Stimulated activated CD8-positive, alpha-beta memory T cell treated with anti-CD3 and anti-CD28 coated beads, Interleukin-15, amount 100 ng/mL, for 48 hours (primary cell): Measurements from ENCODE around the gene ARCN1.
A peak's percentile ranks its signal among the peaks of the same experiment; 100 is the strongest.
"Not testable (repeated sequence)": the region's sequence is repeated elsewhere in the genome, so short reads cannot be mapped to it uniquely, and the experiment has no call there.

ENCODE experiments used
- DNase-seq, 2 donors: peaks; one replicate each; pipeline ENCODE4 v3.0.0-alpha.2; 2020; ENCODE audit warnings: low read depth in 2 of 2

Gene ARCN1

GRCh38 chr11:118606157-118606843, 34.1 kb downstream of the ARCN1 start:
- DNase-seq = no peak

DNA sequence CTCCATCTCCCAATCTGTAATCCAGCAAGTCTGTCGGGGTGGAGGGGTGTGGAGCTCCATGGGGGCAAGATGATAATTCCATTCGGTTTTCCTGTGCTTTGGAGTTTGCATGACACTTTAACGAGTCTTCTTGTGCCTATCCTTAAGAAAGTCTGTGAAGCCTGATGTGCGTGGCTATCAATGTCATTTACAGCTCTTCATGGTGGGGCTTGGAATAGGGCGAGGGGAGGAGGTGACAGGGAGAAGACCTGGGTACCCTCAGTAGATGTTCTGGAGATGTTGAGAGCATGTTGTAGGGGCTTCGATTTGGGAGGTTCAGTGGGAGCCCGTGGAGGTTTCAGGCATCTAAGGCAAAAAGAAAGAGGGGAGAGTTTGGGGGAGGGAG, 34.6 kb downstream of the ARCN1 start:
- no peak for DNase-seq

GRCh38 chr11:118607401-118608359, 35.5 kb downstream of the ARCN1 start, which contains the start of gene PHLDB1:
Gene PHLDB1, plus strand, starts transcription at chr11:118607615. Its CDS starts 6,222 bp downstream, at chr11:118613837.
- no peak for DNase-seq

DNA sequence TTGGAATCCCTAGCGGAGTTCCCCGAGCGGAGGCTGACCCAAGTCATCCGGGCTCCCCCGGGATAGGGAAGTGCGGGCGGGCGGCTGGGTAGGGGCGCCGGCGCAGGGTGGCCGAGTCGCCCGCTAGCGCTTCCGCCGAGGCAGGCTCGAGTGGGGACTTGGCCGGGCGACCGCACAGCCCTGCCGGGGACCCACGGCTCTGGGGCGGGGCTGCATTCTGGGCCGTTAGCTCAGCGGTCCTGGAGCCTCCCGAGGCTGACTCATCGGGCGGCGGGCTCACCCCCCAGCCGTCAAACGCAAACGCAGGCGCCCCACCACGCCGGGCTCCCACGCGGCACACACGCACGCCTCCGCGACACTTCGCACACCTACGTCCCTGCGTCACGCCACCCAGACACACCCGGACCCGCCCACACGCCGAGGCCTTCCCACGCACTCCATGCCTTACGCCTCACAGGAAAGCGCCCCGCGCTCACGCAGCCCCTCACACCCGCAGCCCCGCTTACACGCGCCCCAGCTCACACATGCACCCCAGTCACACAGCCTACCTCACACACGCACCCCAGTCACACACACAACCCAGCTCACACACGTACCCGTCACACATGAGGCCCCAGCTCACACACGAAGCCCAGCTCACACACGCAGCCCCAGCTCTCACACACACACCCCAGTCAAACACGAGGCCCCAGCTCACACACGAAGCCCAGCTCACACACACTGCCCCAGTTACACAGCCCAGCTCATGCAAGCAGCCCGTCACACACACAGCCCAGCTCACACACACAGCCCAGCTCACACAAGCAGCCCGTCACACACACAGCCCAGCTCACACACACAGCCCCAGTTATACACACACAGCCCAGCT, 36.4 kb downstream of the ARCN1 start:
- peak; percentile 45 to 63 for DNase-seq

DNA sequence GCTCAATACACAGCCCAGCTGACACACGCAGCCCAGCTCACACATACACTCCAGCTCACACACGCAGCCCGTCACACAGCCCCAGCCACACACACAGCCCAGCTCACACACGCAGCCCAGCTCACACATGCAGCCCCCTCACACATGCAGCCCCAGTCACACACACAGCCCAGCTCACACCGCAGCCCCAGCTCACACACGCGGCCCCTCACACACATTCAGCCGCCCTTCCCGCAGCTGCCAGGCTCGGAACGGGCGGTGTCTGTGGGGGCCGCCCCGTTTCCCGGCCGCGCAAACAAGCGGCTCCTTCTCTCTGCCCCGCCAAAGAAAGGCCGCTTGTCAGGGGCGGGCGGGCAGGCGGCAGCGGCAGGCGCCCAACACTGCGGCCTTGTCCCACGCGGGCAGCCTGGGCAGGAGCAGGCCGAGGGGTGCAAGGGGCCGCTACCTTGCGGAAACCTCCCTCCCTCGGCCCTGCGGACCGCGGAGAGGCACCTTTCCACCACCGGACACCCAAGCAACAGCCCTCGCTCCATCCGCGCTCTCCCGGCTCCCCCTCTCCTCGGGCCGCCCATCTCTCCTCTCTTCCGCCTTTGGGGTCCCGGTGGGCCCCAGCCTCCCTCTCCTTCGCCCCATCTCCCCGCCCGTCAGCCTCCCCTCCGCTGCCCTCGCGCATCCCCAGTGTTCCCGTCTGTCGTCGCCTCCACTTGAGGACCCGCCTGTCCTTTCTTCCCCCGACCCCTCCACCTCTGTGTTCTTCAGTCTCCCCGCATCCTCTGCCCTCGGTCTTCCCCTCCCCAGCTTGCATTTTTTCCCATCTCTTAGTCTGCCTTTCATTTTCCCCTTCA, 37.4 kb downstream of the ARCN1 start:
- DNase-seq = no peak

DNA sequence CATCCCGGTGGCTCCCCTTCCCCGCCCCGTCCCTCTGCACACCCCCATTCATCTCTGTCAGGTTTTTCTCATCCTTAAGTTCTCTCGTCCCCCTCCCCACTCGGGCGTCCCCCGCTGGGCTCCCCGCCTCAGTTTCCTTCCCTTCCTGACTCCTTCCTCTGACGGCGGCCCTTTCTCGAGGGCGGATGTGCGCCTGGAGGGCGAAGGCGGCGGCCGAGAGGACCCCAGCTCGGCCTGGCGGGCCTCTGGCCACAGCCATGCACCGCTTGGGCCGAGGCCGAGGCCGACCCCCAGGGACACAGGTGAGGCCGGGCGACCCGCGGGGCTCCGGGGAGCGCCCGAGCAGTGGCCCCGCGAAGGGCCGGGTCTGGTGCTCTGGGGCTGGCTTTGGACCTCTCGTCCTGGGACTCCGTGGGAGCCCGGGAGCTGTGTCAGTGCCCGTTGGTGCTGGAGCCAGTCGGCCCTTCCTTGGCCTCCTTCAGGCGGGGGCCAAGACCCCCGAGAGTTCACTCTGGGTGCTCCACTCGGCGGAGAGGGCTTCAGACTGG, 38.1 kb downstream of the ARCN1 start:
- no peak for DNase-seq

GRCh38 chr11:118610773-118611432, 38.7 kb downstream of the ARCN1 start:
- peak; percentile 75 to 76 for DNase-seq

- DNase-seq = not testable (repeated sequence)
Observed at GRCh38 chr11:118611433-118611795, 39.2 kb downstream of the ARCN1 start.

- no peak for DNase-seq
Observed at GRCh38 chr11:118612378-118612777, 40.2 kb downstream of the ARCN1 start.

DNA sequence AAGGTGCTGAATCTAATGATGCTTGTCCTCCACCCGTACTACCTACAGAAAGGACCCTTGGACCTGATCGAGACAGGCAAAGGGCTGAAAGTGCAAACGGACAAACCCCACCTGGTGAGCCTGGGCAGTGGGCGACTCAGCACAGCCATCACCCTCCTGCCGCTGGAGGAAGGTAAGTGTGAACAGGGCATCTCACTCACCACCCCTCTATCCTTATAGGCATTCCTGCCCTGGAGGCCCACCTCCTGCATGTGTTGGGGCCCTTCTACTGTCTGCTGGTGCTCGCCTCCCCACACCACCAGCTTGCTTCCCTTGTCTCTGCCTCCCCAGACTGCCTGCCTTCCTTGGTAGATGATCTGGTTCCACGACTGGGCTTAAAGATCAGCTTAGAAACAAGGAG, 42.3 kb downstream of the ARCN1 start:
- DNase-seq = no peak

- no peak for DNase-seq
Observed at GRCh38 chr11:118615282-118615975, 43.2 kb downstream of the ARCN1 start.

DNA sequence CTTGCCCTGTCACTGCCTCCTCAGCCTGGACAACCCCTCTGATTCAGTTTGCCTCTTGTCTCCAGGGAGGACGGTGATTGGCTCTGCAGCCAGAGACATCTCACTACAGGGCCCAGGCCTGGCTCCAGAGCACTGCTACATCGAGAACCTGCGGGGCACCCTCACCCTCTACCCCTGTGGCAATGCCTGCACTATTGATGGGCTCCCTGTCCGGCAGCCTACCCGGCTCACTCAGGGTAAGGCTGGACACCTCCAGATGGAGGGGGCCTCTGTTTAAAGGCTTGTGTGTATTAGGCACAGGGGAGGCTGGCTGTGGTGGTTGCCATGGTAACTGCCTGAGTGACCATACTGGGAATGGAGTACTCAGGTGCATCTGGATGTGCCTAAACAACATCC, 43.8 kb downstream of the ARCN1 start:
- no peak for DNase-seq

GRCh38 chr11:118618115-118618990, 46.1 kb downstream of the ARCN1 start:
- DNase-seq = no peak

GRCh38 chr11:118618991-118619375, 46.8 kb downstream of the ARCN1 start:
- no peak for DNase-seq

DNA sequence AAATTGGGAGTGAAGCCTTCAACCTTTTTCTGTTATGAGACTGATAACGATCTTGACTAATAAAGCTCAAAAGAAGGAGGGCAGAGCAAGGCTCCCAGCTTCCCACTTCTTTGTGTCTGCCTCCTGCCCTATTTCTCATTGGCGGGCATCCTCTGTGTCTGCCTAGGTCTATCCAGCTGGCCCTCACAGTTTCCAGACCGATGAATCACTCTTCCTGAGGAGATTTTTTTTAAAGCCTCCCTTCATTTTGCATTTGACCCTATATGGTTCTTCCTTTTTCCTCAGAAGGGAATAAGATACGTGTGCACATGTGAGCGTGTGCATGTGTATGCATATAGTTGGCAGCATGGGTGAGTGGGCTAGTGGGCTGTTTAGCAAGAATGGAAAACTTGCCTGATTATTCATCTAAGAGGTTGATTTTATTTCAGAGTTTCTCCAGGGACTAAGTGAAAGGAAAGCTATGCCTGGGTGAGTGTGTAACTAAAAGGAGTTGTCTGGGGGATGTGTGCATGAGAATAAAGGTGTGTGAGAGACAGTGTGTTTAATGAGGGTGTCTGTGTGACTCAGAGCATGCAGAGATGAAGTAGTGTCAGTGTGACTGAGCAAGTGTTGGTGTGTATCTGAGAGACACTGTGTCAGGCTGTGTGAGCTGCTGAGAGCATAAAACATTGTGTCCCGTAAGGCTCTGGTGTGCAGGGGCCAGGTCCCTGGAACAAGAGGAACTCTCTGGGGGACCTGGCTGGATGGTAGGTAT, 47.4 kb downstream of the ARCN1 start:
- DNase-seq = no peak

GRCh38 chr11:118620529-118621070, 48.4 kb downstream of the ARCN1 start:
- DNase-seq = no peak

DNA sequence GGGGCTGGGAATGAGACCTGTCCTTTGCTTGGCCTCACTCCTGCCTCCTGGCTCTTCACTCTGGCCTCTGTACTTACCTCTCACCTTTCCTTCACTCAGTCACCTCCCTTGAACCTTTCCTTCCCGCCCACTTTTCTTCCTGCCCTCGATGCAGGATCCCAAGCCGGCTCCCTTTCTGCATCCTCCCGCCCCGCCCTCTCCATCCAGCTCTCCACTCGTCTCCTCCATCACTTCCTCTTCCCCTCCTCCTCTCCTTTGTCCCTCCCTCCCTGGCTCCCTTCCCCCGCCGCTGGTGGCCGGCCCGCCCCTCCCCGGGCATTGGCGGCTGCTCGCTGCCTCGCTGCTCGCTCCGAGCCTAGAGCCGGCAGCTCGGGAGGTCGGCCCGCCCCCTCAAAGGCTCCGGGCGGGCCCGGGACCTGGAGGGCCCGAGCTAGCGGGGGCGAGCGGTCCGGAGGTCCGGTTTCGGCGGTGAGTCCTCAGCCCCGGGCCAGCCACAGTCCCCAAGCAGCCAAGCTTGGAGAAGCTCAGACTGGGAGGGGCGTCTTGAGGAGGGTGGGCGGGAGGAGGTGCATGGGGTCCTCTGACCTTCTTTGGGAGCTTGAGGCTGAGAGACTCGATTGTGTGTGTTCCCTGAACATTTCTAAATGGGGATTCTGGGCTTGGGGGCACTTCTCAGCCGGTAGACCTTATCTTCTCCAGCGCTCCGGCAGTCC, 49.0 kb downstream of the ARCN1 start:
- DNase-seq = peak in 1 of 2 donors; percentile 17
